ENCODE data around the gene PKM. TPM values are rescaled to one million over a fixed set of nuclear protein-coding genes. Genes with fewer than 3 reads are reported as not detected.

Gene PKM
- total RNA-seq, 1 donor from 2014 or later: 452 TPM

DNA sequence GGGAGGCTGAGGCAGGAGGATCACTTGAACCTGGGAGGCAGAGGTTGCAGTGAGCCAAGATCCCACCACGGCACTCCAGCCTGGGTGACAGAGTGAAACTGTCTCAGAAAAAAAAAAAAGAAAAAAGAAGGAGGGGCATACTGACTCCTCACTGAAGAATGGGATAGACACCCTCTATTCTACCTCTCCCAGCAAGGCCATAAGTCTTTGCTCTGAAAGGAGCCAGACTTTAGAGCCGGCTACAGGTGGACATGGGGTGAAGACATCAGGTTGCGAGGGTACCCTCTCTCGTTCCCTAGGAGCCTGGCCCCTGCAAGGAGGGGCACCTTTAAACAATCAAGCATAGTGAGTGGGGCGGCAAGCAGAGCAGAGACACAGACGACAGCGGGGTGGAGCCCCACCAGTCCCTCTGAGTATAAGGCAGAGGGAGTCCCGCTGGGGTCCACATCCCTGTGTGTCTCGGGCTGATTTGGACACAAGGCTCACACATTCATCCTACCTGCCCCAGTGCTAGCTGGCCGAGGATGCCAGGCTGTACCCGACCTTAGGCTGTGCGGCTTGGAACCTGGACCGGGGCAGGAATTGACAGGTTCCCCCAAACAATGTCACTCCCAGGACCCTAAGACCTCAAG lies 34.5 kb downstream of the PKM start:
- DNase-seq (ENCODE audit: low spot score in 2 of 2, unreplicated experiment in 2 of 2): no peak

DNA sequence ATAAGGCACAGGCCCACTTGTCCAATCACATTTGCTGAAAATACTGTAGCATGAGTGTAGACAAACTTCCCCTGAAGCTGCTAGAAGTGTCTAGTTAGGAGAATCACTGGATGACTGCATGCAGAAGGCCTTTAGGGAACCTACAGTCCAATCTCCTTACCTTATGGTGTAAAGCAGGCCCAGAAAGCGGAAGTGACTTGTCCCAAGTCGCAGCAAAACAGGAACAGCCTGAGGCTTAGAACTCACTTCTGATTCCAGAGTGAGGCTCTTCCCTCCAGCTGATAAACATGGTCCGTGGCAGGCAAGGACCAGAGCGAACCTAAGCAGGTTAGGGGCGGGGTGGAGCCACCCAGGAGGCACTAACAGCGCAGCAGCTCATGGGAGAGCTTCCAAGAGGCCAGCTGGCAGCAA lies 35.9 kb downstream of the PKM start:
- H3K4me3 Mint-ChIP-seq: no peak overlapping the region
- H3K9me3 Mint-ChIP-seq: no peaks in the 10 kb centered on the region
- H3K27me3 Mint-ChIP-seq (ENCODE audit: low read depth): peaks cover 36% of the 10 kb centered on the region
- DNase-seq (ENCODE audit: low spot score in 2 of 2, unreplicated experiment in 2 of 2): no peak
- H3K4me1 Mint-ChIP-seq: peaks cover 6% of the 10 kb centered on the region
- peaks cover 3% of the 10 kb centered on the region for H3K36me3 Mint-ChIP-seq
- no peak for TF ChIP-seq CTCF (IDR thresholded peaks at IDR 0.05; ENCODE audit: unreplicated experiment)
- H3K27ac Mint-ChIP-seq: no peak overlapping the region

More for the DNA sequence above, 34.5 kb downstream of the PKM start:
- Mint-ChIP-seq H3K9me3 (no peaks in the 10 kb centered on the region), H3K27me3 (ENCODE audit: low read depth) (peaks cover 36% of the 10 kb centered on the region), H3K4me3 (peak overlapping the region; percentile 70), H3K36me3 (peaks cover 4% of the 10 kb centered on the region), H3K27ac (no peak overlapping the region), H3K4me1 (peaks cover 6% of the 10 kb centered on the region)
- TF ChIP-seq CTCF (IDR thresholded peaks at IDR 0.05; ENCODE audit: unreplicated experiment): no peak

DNA sequence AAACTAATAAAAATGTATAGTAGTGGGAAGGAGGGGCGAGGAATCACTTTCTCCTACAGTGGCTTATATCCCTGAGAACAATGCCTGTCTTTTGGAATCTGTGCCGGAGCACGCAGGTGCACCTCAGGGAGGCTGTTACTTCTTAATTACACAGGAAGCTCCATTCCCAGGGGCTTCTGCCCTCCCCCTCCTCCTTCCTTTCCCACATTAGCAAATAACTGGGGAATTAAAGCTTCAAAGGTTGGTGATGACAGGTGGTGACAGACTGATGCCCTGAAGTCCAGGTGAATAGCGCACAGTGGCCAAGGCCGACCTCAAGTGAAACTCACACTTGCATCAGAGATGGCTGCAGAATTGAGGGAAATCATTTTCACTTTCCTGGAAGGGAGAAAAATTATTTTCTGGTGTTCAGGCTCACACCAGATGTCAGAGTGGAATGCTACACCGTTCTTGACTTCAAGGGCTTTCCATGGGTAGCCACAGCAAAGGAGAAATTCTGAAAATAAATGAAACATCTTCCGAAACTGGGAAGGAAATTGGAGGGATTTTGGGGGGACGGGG lies 37.1 kb downstream of the PKM start:
- H3K27ac Mint-ChIP-seq: no peak overlapping the region
- H3K9me3 Mint-ChIP-seq: no peaks in the 10 kb centered on the region
- no peaks in the 10 kb centered on the region for H3K36me3 Mint-ChIP-seq
- no peak overlapping the region for H3K4me3 Mint-ChIP-seq
- no peak for DNase-seq (ENCODE audit: low spot score in 2 of 2, unreplicated experiment in 2 of 2)
- no peak for TF ChIP-seq CTCF (IDR thresholded peaks at IDR 0.05; ENCODE audit: unreplicated experiment)
- H3K27me3 Mint-ChIP-seq (ENCODE audit: low read depth): peaks cover 37% of the 10 kb centered on the region
- peaks cover 6% of the 10 kb centered on the region for H3K4me1 Mint-ChIP-seq

DNA sequence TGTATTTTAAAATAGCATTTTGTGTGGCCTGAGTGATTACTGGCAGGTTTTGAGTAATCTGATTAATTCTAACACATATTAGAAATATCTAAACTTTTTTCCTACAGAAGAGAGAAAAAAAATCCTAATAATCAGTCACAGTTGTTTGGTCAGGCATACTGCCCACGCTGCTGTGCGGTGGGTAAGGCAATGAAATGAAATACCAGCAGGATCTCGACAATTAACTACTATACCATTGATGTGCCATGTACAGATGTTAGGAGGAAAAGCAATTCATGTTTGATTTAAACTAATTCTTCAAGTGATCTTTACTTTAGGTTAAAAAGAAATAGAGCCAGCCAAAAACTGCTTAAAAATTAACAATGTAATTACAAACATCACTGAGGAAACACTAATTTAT lies 38.6 kb downstream of the PKM start:
- no peak for TF ChIP-seq CTCF (IDR thresholded peaks at IDR 0.05; ENCODE audit: unreplicated experiment)
- DNase-seq (ENCODE audit: low spot score in 2 of 2, unreplicated experiment in 2 of 2): no peak
- Mint-ChIP-seq H3K36me3 (no peaks in the 10 kb centered on the region), H3K27ac (no peak overlapping the region), H3K4me3 (no peak overlapping the region), H3K4me1 (peaks cover 3% of the 10 kb centered on the region), H3K9me3 (no peaks in the 10 kb centered on the region), H3K27me3 (ENCODE audit: low read depth) (peaks cover 33% of the 10 kb centered on the region)

GRCh38 chr15:72189250-72189902 lies 41.6 kb downstream of the PKM start:
- no peak for TF ChIP-seq CTCF (IDR thresholded peaks at IDR 0.05; ENCODE audit: unreplicated experiment)
- H3K9me3 Mint-ChIP-seq: no peaks in the 10 kb centered on the region
- H3K4me3 Mint-ChIP-seq: no peak overlapping the region
- H3K27ac Mint-ChIP-seq: no peak overlapping the region
- peaks cover 3% of the 10 kb centered on the region for H3K4me1 Mint-ChIP-seq
- H3K36me3 Mint-ChIP-seq: no peaks in the 10 kb centered on the region
- H3K27me3 Mint-ChIP-seq (ENCODE audit: low read depth): peaks cover 17% of the 10 kb centered on the region
- no peak for DNase-seq (ENCODE audit: low spot score in 2 of 2, unreplicated experiment in 2 of 2)

Measured in mesothelial cell of epicardium (in vitro differentiated cells).